KMS-11 (cell line): ENCODE data around the gene BCL2L11.

ENCODE experiments used
- H2AFZ ChIP-seq: fragments of 200-600 bp; sonication (generic); 2 replicates; pipeline ENCODE4 v1.6.1; 2016; ENCODE audit warnings: antibody characterized with exemption, mixed run types, low read depth
- H3K27ac ChIP-seq: fragments of 200-600 bp; sonication (generic); 2 replicates; pipeline ENCODE4 v1.6.1; 2016; ENCODE audit warnings: mild to moderate bottlenecking, mixed run types
- H3K27me3 ChIP-seq: fragments of 200-600 bp; sonication (generic); 2 replicates; pipeline ENCODE4 v1.6.1; 2017; ENCODE audit warnings: mild to moderate bottlenecking, low read depth, mixed run types, moderate library complexity; ENCODE audit not compliant: insufficient read depth
- H3K36me3 ChIP-seq: fragments of 200-600 bp; sonication (generic); 2 replicates; pipeline ENCODE4 v1.6.1; 2017; ENCODE audit warnings: mild to moderate bottlenecking, mixed run types; ENCODE audit not compliant: insufficient read depth
- H3K4me1 ChIP-seq: fragments of 200-600 bp; sonication (generic); 2 replicates; pipeline ENCODE4 v1.6.1; 2016; ENCODE audit warnings: mild to moderate bottlenecking, low read depth, mixed run types; ENCODE audit not compliant: poor library complexity, severe bottlenecking
- H3K4me2 ChIP-seq: fragments of 200-600 bp; sonication (generic); 2 replicates; pipeline ENCODE4 v1.7.0; 2016; ENCODE audit warnings: mild to moderate bottlenecking, mixed run types
- H3K4me3 ChIP-seq: fragments of 200-600 bp; sonication (generic); IDR thresholded peaks from 2 replicates; pipeline ENCODE4 v1.6.1; 2017; ENCODE audit warnings: low read depth, low read length, mixed read lengths; ENCODE audit not compliant: insufficient read depth
- H3K79me2 ChIP-seq: fragments of 200-600 bp; sonication (generic); 2 replicates; pipeline ENCODE4 v1.6.1; 2016; ENCODE audit warnings: low read depth, mixed run types; ENCODE audit not compliant: insufficient read depth
- H3K9ac ChIP-seq: fragments of 200-600 bp; sonication (generic); 2 replicates; pipeline ENCODE4 v1.6.1; 2016; ENCODE audit warnings: mild to moderate bottlenecking, mixed run types
- H4K20me1 ChIP-seq: fragments of 200-600 bp; sonication (generic); 2 replicates; pipeline ENCODE4 v1.6.1; 2016; ENCODE audit warnings: mild to moderate bottlenecking, mixed run types; ENCODE audit not compliant: insufficient read depth
- CTCF ChIP-seq: fragments of 200-600 bp; sonication (generic); conservative IDR thresholded peaks from 2 replicates; pipeline ENCODE4 v1.6.1; 2017; ENCODE audit warnings: low read depth, mild to moderate bottlenecking, antibody characterized with exemption, low read length, moderate library complexity, mixed read lengths

BCL2L11 gene

GRCh38 chr2:111100087-111100764 lies 20.5 kb upstream of the BCL2L11 start:
- H2AFZ ChIP-seq, result no peak overlapping the region
- no peaks in the 10 kb centered on the region for H3K36me3 ChIP-seq
- no peak overlapping the region for H3K4me3 ChIP-seq
- no peaks in the 10 kb centered on the region for H3K79me2 ChIP-seq
- H3K4me1 ChIP-seq, result peaks cover 44% of the 10 kb centered on the region
- no peak for TF ChIP-seq CTCF
- H3K9ac ChIP-seq, result peak overlapping the region; percentile 47; the same call in 1 of the 2 replicates
- H4K20me1 ChIP-seq, result no peaks in the 10 kb centered on the region
- H3K4me2 ChIP-seq, result peak overlapping the region; percentile 54
- H3K27me3 ChIP-seq, result no peaks in the 10 kb centered on the region
- H3K27ac ChIP-seq, result peak overlapping the region; percentile 88

GRCh38 chr2:111100765-111101162 lies 19.9 kb upstream of the BCL2L11 start:
- peak overlapping the region; percentile 54 for H3K4me2 ChIP-seq
- no peaks in the 10 kb centered on the region for H4K20me1 ChIP-seq
- peak overlapping the region; percentile 88 for H3K27ac ChIP-seq

GRCh38 chr2:111101592-111101991 lies 19.1 kb upstream of the BCL2L11 start:
- Histone ChIP-seq H3K4me3 (no peak overlapping the region), H3K4me1 (peaks cover 44% of the 10 kb centered on the region), H4K20me1 (no peaks in the 10 kb centered on the region), H3K27me3 (no peaks in the 10 kb centered on the region), H3K79me2 (no peaks in the 10 kb centered on the region), H3K4me2 (peak overlapping the region; percentile 54; the same call in 1 of the 2 replicates), H2AFZ (no peak overlapping the region), H3K27ac (peak overlapping the region; percentile 88), H3K9ac (no peak overlapping the region), H3K36me3 (no peaks in the 10 kb centered on the region)
- no peak for TF ChIP-seq CTCF

More at GRCh38 chr2:111100765-111101162, 19.9 kb upstream of the BCL2L11 start:
- Histone ChIP-seq H2AFZ (no peak overlapping the region), H3K4me1 (peaks cover 44% of the 10 kb centered on the region), H3K4me3 (no peak overlapping the region), H3K36me3 (no peaks in the 10 kb centered on the region), H3K27me3 (no peaks in the 10 kb centered on the region), H3K9ac (peak overlapping the region; percentile 47; the same call in 1 of the 2 replicates), H3K79me2 (no peaks in the 10 kb centered on the region)
- no peak for TF ChIP-seq CTCF

- no peaks in the 10 kb centered on the region for H4K20me1 ChIP-seq
- no peak overlapping the region for H2AFZ ChIP-seq
- H3K4me3 ChIP-seq, result no peak overlapping the region
- H3K36me3 ChIP-seq, result no peaks in the 10 kb centered on the region
- no peaks in the 10 kb centered on the region for H3K27me3 ChIP-seq
- H3K27ac ChIP-seq, result peak overlapping the region; percentile 88; the same call in 1 of the 2 replicates
- TF ChIP-seq CTCF, result no peak
- H3K4me1 ChIP-seq, result peaks cover 44% of the 10 kb centered on the region
- H3K4me2 ChIP-seq, result no peak overlapping the region
- no peaks in the 10 kb centered on the region for H3K79me2 ChIP-seq
- no peak overlapping the region for H3K9ac ChIP-seq
These were observed 18.5 kb upstream of the BCL2L11 start for GRCh38 chr2:111102216-111102615.
